Parathyroid adenoma (tissue), 2 donors: Measurements from ENCODE around the gene PSD.

Experiments used
- H2AFZ ChIP-seq: fragments of 300-600 bp; sonication (generic); one replicate; pipeline ENCODE4 v1.7.0; 2017; ENCODE audit warnings: antibody characterized with exemption, mild to moderate bottlenecking
- H3K27ac ChIP-seq: fragments of 300-600 bp; sonication (generic); one replicate; pipeline ENCODE4 v1.7.0; 2017
- H3K27me3 ChIP-seq: fragments of 300-600 bp; sonication (generic); one replicate; pipeline ENCODE4 v1.7.0; 2017; ENCODE audit warnings: low read length; ENCODE audit not compliant: control insufficient read depth, insufficient read depth
- H3K36me3 ChIP-seq: fragments of 300-600 bp; sonication (generic); one replicate; pipeline ENCODE4 v1.7.0; 2017; ENCODE audit warnings: low read length; ENCODE audit not compliant: control insufficient read depth, insufficient read depth
- H3K4me1 ChIP-seq: fragments of 300-600 bp; sonication (generic); one replicate; pipeline ENCODE4 v1.7.0; 2017; ENCODE audit warnings: control low read depth
- H3K4me2 ChIP-seq: fragments of 300-600 bp; sonication (generic); one replicate; pipeline ENCODE4 v1.7.0; 2017; ENCODE audit warnings: low read length
- H3K4me3 ChIP-seq: fragments of 300-600 bp; sonication (generic); one replicate; pipeline ENCODE4 v1.7.0; 2017; ENCODE audit warnings: low read depth, low read length
- H3K79me2 ChIP-seq: fragments of 300-600 bp; sonication (generic); one replicate; pipeline ENCODE4 v1.7.0; 2017; ENCODE audit warnings: control low read depth
- H3K9ac ChIP-seq: fragments of 300-600 bp; sonication (generic); one replicate; pipeline ENCODE4 v1.7.0; 2017; ENCODE audit warnings: mild to moderate bottlenecking
- H3K9me3 ChIP-seq: fragments of 300-600 bp; sonication (generic); one replicate; pipeline ENCODE4 v1.7.0; 2017; ENCODE audit warnings: low read length; ENCODE audit not compliant: control insufficient read depth
- CTCF ChIP-seq: fragments of 300-600 bp; sonication (generic); IDR thresholded peaks from one replicate; pipeline ENCODE4 v1.7.0; 2017; ENCODE audit warnings: antibody characterized with exemption, mild to moderate bottlenecking
- donor health status: primary hyperparathyroidism.

The PSD gene

GRCh38 chr10:102416695-102417094 lies 1.9 kb downstream of the PSD start:
- Histone ChIP-seq H3K27ac (no peak overlapping the region), H3K79me2 (no peaks in the 10 kb centered on the region), H3K4me1 (peaks cover 9% of the 10 kb centered on the region), H3K36me3 (no peaks in the 10 kb centered on the region), H3K27me3 (no peaks in the 10 kb centered on the region), H3K4me2 (no peak overlapping the region), H3K9me3 (no peaks in the 10 kb centered on the region), H3K9ac (no peak overlapping the region), H2AFZ (no peak overlapping the region), H3K4me3 (no peak overlapping the region)
- no peak for TF ChIP-seq CTCF

GRCh38 chr10:102416283-102416682 lies 2.3 kb downstream of the PSD start:
- no peak for TF ChIP-seq CTCF
- Histone ChIP-seq H3K27me3 (no peaks in the 10 kb centered on the region), H2AFZ (no peak overlapping the region), H3K79me2 (no peaks in the 10 kb centered on the region), H3K36me3 (no peaks in the 10 kb centered on the region), H3K9ac (no peak overlapping the region), H3K4me2 (no peak overlapping the region), H3K27ac (no peak overlapping the region), H3K4me3 (no peak overlapping the region), H3K9me3 (no peaks in the 10 kb centered on the region), H3K4me1 (peaks cover 9% of the 10 kb centered on the region)

- H3K9me3 ChIP-seq: no peaks in the 10 kb centered on the region
- H3K4me2 ChIP-seq: no peak overlapping the region
- TF ChIP-seq CTCF: no peak
- H3K36me3 ChIP-seq: no peaks in the 10 kb centered on the region
- no peaks in the 10 kb centered on the region for H3K27me3 ChIP-seq
- H3K4me1 ChIP-seq: peaks cover 14% of the 10 kb centered on the region
- H2AFZ ChIP-seq: no peak overlapping the region
- H3K9ac ChIP-seq: no peak overlapping the region
- H3K79me2 ChIP-seq: no peaks in the 10 kb centered on the region
- no peak overlapping the region for H3K4me3 ChIP-seq
- H3K27ac ChIP-seq: no peak overlapping the region
Measured at GRCh38 chr10:102414749-102415148, 3.8 kb downstream of the PSD start.

- Histone ChIP-seq H2AFZ (no peak overlapping the region), H3K9me3 (no peaks in the 10 kb centered on the region), H3K4me2 (no peak overlapping the region), H3K4me3 (no peak overlapping the region), H3K4me1 (peaks cover 13% of the 10 kb centered on the region), H3K36me3 (no peaks in the 10 kb centered on the region), H3K27me3 (no peaks in the 10 kb centered on the region), H3K79me2 (no peaks in the 10 kb centered on the region), H3K27ac (no peak overlapping the region), H3K9ac (no peak overlapping the region)
- TF ChIP-seq CTCF: no peak
Measured at GRCh38 chr10:102413806-102414561, 4.6 kb downstream of the PSD start.
